GM18519 (cell line): ENCODE results near the gene MAP4K5.

ENCODE experiments used
- ATAC-seq: cut with Tn5 transposase; IDR thresholded peaks from one replicate; pipeline ENCODE4 v1.9.1; 2021; ENCODE audit warnings: mild to moderate bottlenecking, moderate library complexity; ENCODE audit not compliant: unreplicated experiment, low FRiP score

Gene MAP4K5

DNA sequence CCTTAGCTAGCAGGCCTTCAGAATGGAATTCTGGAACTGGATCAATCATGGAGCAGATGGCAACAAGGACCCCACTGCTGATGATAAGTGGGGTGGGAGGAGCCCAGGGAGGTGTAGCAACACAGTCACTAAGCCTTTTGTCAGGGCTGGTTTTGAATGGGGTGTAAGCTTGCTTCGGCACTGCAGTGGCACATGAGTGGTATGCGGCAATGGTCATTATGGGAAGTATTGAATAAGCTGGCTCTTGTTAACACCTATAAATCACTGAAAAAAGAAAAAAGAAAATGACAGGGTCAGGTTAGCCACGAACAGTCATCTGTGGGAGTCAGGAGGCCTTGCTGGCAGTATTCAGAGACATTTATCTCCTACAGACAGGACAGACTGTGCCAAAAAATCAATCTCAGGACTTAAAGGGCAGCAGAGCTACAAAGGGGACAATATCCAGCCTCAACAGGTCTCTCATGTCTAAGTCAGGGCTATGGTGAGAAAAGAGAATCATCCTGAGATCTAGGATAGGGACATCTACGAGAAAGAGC, 154.8 kb downstream of the MAP4K5 start:
- ATAC-seq = no peak

- ATAC-seq = no peak
Observed at GRCh38 chr14:50375760-50376159, 156.6 kb downstream of the MAP4K5 start.

DNA sequence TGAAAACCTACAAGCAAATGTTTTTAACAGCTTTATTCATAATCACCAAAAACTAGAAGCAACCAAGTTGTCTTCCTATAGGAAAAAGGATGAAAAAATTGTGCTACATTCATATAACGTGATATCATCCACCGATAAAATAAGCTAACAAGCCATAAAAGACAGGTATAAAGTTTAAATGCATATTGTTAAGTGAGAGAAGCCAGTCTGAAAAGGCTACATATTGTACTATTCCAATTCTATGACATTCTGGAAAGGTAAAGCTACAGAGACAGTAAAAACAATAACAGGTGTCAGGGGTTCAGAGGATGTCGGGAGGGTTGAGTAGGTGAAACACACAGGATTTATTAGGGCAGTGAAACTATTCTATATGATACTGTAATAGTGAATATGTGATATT, 158.4 kb downstream of the MAP4K5 start:
- no peak for ATAC-seq

DNA sequence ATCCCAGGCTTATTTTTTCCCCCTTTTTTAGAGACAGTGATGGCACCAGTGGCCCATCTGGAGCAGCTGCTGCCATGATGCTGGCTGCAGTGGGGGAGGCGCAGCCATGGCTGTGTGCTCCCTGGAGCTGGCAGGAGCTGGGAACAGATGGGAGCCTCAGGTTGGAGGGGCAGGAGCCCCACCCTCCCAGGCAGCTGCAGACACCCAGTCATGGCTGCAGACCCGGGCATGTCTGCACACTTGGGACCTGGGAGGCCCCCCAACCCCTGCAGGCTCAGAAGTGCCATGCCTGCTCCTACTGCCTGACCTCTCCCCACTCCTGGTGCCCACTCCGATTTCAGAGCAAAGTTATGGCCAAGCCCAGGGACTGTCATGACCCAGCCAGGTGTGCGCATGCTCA, 160.8 kb downstream of the MAP4K5 start:
- no peak for ATAC-seq
